RPMI7951 (cell line): ENCODE data around the gene NTMT2. TPM values are rescaled to one million over a fixed set of nuclear protein-coding genes. Genes with fewer than 3 reads are reported as not detected.

ENCODE experiments used
- DNase-seq: peaks from one replicate; pipeline ENCODE4 v3.0.0-alpha.2; 2012; ENCODE audit warnings: low read depth
- total RNA-seq: library from RNA; depleted of rRNA; stranded (reverse); fragments of >200 nt; shearing (Covaris generic); gene quantifications from 2 replicates; pipeline ENCODE4 v1.2.3, GENCODE V29; 2014; rRNA removed

The NTMT2 gene
- total RNA-seq, 1 experiment from 2014 or later, result not detected

- DNase-seq, result no peak
Measured at GRCh38 chr1:170205301-170205700, 59.5 kb downstream of the NTMT2 start.

GRCh38 chr1:170209125-170209524 is 63.4 kb downstream of the NTMT2 start:
- no peak for DNase-seq

- DNase-seq, result no peak
Measured at GRCh38 chr1:170210142-170210541, 64.4 kb downstream of the NTMT2 start.

GRCh38 chr1:170213596-170213995 is 67.8 kb downstream of the NTMT2 start:
- DNase-seq, result no peak

- no peak for DNase-seq
Measured at GRCh38 chr1:170214117-170215032, 68.6 kb downstream of the NTMT2 start.

- DNase-seq, result no peak
Measured at GRCh38 chr1:170215072-170215885, 69.5 kb downstream of the NTMT2 start.

- no peak for DNase-seq
Measured at GRCh38 chr1:170217517-170218256, 71.9 kb downstream of the NTMT2 start.

- no peak for DNase-seq
Measured at GRCh38 chr1:170218257-170218650, 72.5 kb downstream of the NTMT2 start.

Other genes starting within 250 kb of the NTMT2 start
- 45.7 and 53.0 TPM in 2 replicates for gene KIFAP3, start 71.3 kb upstream of the NTMT2 start, total RNA-seq